ENCODE results near the gene C6.

DNA sequence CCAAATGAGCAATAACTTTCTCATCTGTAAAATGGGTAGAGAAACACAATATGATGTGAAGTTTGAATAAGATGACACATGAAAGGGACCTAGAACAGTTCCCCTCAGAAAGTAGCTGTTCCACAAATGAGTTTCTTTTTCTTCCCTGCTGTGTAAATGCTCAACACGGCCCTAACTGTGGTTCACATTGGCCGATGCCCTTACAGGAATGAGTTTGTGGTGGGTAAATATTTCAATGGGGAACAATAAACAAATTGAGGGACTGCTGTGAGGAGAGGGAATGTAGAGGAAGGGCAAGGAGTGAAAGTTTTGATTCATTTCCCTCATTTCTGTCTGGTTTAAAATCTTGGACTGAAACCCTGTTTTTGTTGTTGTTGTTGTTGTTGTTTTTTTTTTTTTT is 12.8 kb downstream of the C6 start:
- TF ChIP-seq, protein P1, sequence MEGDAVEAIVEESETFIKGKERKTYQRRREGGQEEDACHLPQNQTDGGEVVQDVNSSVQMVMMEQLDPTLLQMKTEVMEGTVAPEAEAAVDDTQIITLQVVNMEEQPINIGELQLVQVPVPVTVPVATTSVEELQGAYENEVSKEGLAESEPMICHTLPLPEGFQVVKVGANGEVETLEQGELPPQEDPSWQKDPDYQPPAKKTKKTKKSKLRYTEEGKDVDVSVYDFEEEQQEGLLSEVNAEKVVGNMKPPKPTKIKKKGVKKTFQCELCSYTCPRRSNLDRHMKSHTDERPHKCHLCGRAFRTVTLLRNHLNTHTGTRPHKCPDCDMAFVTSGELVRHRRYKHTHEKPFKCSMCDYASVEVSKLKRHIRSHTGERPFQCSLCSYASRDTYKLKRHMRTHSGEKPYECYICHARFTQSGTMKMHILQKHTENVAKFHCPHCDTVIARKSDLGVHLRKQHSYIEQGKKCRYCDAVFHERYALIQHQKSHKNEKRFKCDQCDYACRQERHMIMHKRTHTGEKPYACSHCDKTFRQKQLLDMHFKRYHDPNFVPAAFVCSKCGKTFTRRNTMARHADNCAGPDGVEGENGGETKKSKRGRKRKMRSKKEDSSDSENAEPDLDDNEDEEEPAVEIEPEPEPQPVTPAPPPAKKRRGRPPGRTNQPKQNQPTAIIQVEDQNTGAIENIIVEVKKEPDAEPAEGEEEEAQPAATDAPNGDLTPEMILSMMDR (IDR thresholded peaks at IDR 0.05): no peak
- TF ChIP-seq POLR2AphosphoS5 (IDR thresholded peaks at IDR 0.05): no peak
